Measurements from ENCODE around the gene CLK1. TPM values are rescaled to one million over a fixed set of nuclear protein-coding genes. Genes with fewer than 3 reads are reported as not detected.
A peak's percentile ranks its signal among the peaks of the same experiment; 100 is the strongest.
"Not testable (repeated sequence)": the region's sequence is repeated elsewhere in the genome, so short reads cannot be mapped to it uniquely, and the experiment has no call there.

The CLK1 gene
- total and polyA plus RNA-seq, 7 donors, result 30.6 to 91.8 (median 49.4) TPM

GRCh38 chr2:200828572-200829257, 35.7 kb downstream of the CLK1 start:
- H3K4me3 ChIP-seq, result no peak overlapping the region
- WGBS, 3 donors, result 88 to 91% (median 90%) methylated on average over 9 of the region's 9 CpGs
- intact Hi-C loops (cut with DNase I), result no loop called here

GRCh38 chr2:200828104-200828503, 36.4 kb downstream of the CLK1 start:
- no peak overlapping the region for H3K4me3 ChIP-seq
- TF ChIP-seq CTCF (IDR thresholded peaks at IDR 0.05), result no peak
- DNase-seq (no peak), ATAC-seq (peak in 1 of 4 donors; percentile 28)
- H3K27me3 ChIP-seq (ENCODE audit: insufficient read depth in 3 of 3, low read length in 2 of 3), result no peaks in the 10 kb centered on the region
- intact Hi-C loops (cut with DNase I), result no loop called here
- no peak overlapping the region for H3K27ac ChIP-seq
- H3K4me1 ChIP-seq, result no peaks in the 10 kb centered on the region
- peaks cover 0 to 12% of the 10 kb centered on the region in 2 donors for H3K36me3 ChIP-seq (ENCODE audit: insufficient read depth in 1 of 2, low read depth in 1 of 2)
- no peaks in the 10 kb centered on the region for H3K9me3 ChIP-seq
- 83 to 89% (median 85%) methylated on average over 2 of the region's 2 CpGs for WGBS, 3 donors

More at GRCh38 chr2:200828572-200829257, 35.7 kb downstream of the CLK1 start:
- no peaks in the 10 kb centered on the region for H3K27me3 ChIP-seq (ENCODE audit: insufficient read depth in 3 of 3, low read length in 2 of 3)
- no peaks in the 10 kb centered on the region for H3K9me3 ChIP-seq
- no peaks in the 10 kb centered on the region for H3K4me1 ChIP-seq
- H3K36me3 ChIP-seq (ENCODE audit: insufficient read depth in 1 of 2, low read depth in 1 of 2), result peaks cover 0 to 6% of the 10 kb centered on the region in 2 donors
- DNase-seq, result no peak
- no peak overlapping the region for H3K27ac ChIP-seq
- TF ChIP-seq CTCF (IDR thresholded peaks at IDR 0.05), result no peak
- no peak for ATAC-seq

DNA sequence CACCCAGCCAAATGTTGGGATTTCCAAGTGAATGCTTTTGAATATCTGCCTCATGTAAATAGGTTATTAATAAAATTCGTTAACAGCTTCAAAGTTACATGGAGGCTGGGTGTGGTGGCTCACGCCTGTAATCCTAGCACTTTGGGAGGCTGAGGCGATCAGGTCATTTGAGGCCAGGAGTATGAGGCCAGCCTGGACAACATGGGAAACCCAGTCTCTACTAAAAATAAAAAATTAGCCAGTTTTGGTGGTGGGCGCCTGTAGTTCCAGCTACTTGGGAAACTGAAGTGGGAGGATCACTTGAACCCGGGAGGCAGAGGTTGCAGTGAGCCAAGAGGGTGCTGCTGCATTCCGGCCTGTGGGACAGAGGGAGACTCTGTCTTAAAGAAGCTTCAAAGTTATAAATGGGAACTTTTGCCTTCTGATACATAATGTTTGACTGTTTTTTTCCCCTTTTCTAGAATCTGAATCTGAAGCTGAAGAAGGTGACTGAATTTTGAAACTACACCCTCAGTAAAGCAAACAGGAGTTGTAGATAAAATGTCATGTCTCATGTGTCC, 42.7 kb downstream of the CLK1 start:
- Histone ChIP-seq H3K27me3 (ENCODE audit: insufficient read depth in 3 of 3, low read length in 2 of 3) (no peaks in the 10 kb centered on the region), H3K36me3 (ENCODE audit: insufficient read depth in 1 of 2, low read depth in 1 of 2) (peaks cover 27 to 66% of the 10 kb centered on the region in 2 donors), H3K4me1 (no peaks in the 10 kb centered on the region), H3K4me3 (no peak overlapping the region), H3K27ac (no peak overlapping the region), H3K9me3 (no peaks in the 10 kb centered on the region)
- intact Hi-C loops (cut with DNase I), result no loop called here
- ATAC-seq (no peak), DNase-seq (no peak)
- WGBS, 3 donors, result 88 to 96% (median 89%) methylated on average over 6 of the region's 6 CpGs
- TF ChIP-seq CTCF (IDR thresholded peaks at IDR 0.05), result no peak

DNA sequence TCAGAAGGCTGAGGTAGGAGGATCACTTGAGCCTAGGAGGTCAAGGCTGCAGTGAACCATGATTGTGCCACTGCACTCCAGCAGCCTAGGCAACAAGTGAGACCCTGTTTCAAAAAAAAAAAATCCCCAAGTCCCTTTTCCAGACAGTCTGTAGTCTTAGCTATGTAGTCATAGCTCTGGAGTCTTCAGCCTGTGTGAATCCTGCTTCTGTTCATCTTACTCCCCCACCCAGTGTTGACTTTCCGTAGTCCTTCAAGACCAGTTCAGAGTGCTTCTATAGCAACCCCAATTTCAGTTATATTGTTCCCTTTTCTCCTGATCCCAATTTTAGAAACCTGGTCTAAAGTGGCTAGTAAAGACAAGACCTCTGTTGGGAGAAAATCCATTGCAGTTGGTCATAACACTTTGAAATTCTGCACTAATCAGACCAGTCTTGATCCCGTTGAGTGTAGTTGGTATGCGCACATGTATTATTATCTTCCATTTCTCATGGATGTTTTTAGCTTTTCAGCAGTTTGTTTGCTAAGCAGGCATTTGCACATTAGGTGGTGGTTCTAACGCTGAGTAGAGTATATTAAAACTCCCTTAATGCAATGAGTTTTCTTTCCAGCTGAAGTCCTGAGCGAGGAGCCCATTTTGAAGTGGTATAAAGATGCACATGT, 43.8 kb downstream of the CLK1 start:
- DNase-seq (no peak), ATAC-seq (no peak)
- WGBS, 3 donors, result 95 to 97% (median 96%) methylated on average over 5 of the region's 5 CpGs
- TF ChIP-seq CTCF (IDR thresholded peaks at IDR 0.05), result no peak
- no peaks in the 10 kb centered on the region for H3K4me1 ChIP-seq
- peaks cover 31 to 77% of the 10 kb centered on the region in 2 donors for H3K36me3 ChIP-seq (ENCODE audit: insufficient read depth in 1 of 2, low read depth in 1 of 2)
- no peaks in the 10 kb centered on the region for H3K9me3 ChIP-seq
- H3K27me3 ChIP-seq (ENCODE audit: insufficient read depth in 3 of 3, low read length in 2 of 3), result no peaks in the 10 kb centered on the region
- intact Hi-C loops (cut with DNase I), result no loop called here
- no peak overlapping the region for H3K4me3 ChIP-seq
- no peak overlapping the region for H3K27ac ChIP-seq

DNA sequence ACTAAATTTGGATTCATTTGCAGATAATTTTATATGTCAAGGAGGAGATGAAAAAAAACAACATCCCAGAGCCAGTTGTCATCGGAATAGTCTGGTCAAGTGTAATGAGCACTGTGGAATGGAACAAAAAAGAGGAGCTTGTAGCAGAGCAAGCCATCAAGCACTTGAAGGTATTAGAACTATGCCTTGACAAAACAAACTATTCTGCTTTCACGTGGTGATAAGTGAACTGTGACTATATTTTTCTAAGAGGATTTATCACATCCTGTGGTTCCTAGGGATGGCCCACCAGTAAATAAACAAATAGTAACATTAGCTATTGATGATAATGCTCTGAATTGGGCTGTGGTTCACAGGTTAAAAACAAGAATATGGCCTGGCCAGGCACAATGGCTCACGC, 45.7 kb downstream of the CLK1 start:
- peaks cover 34 to 90% of the 10 kb centered on the region in 2 donors for H3K36me3 ChIP-seq (ENCODE audit: insufficient read depth in 1 of 2, low read depth in 1 of 2)

More for the DNA sequence above, 45.7 kb downstream of the CLK1 start:
- WGBS, 3 donors, result 88 to 95% (median 92%) methylated on average over 3 of the region's 3 CpGs
- H3K9me3 ChIP-seq; H3K27ac ChIP-seq; DNase-seq; H3K4me3 ChIP-seq; intact Hi-C loops (cut with DNase I); ATAC-seq; H3K27me3 ChIP-seq (ENCODE audit: insufficient read depth in 3 of 3, low read length in 2 of 3): not testable (repeated sequence)
- peaks cover 15% of the 10 kb centered on the region for H3K4me1 ChIP-seq
